ENCODE results near the gene NMBR.
"Not testable (repeated sequence)": the region's sequence is repeated elsewhere in the genome, so short reads cannot be mapped to it uniquely, and the experiment has no call there.

NMBR gene

DNA sequence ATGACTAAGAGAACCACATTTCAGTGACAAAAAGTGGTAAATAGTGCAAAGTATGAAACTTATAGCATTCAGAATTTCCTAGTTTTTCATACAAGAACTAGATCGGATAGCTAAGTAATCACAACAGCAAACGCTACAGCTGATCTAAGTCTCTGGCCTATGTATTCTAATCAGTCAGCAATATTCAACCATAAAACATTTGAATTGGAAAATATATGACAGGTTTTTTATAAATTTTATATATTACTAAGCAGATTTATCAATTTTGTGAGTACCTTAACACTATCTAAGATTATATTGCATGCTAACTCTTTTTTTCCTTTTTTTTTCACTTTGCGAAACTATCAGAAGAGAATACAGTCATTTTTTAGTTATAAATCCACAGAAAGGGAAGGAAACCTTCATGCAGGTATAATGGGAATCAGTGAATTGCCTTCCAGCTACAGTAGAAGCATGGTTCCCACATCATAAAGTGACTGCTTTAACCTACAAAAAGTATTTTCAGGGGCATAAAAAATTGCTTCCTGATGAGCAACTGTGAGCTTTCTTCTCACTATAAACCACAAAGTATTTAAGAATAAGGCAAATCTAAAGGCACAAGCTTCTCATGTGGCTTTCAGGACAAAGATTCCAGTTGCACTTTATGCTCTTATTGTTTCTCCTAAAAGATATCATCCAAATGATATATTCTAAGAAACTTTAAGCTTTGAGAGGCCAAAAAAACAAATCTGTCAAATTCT is 88.2 kb downstream of the NMBR start:
- DNase-seq, result no peak

DNA sequence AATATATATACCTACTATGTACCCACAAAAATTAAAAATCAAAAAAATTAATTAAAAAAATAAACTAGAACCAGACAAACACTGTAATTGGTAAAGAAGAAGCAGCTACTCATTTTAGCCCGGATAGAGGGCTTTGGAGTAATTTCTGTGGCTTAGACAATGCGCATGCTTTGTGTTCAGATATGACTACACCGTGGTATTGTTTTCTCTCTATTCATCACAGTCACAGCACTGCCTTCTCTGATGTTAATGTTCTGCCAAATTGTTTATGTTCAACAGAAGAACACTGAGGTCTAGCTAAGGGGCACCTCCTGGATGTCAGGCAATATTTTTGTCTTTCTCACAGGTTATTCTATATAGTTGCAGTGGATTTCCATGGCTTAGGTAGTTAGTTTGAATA is 91.7 kb downstream of the NMBR start:
- DNase-seq, result no peak

DNA sequence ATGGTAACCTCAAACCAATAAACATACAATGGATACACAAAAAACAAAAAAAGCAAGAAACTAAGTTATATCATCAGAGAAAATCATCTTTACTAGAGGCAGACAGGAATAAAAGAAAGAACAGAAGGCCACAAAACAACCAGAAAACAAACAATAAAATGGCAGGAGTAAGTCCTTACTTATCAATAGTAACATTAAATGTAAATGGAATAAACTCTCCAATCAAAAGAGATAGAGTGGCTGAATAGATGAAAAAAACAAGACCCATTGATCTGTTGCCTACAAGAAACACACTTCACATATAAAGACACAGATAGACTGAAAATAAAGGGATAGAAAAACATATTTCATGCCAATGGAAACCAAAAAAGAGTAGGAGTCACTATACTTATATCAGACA is 95.5 kb downstream of the NMBR start:
- DNase-seq, result no peak

DNA sequence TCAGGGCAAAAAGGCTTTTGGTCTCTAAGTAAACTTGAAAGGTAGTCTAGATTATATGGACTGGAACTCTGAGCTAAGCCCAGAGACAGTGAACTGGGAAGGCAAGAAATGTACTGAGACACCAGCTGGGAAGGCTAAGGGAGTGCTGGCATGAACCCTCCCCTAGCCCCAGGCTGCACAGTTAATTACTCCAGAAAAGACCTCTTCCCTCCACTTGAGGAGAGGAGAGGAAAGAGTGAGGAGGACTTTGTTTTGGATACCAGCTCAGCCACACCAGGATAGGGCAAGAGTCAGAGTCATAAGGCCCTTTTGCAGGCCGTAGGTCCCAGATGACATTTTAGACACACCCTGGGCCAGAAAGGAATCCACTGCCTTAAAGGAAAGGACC is 98.3 kb downstream of the NMBR start:
- no peak for DNase-seq

GRCh38 chr6:142047934-142048592 is 98.9 kb downstream of the NMBR start:
- peak in 4 of 56 donors; percentile 1 to 12 (median 6) for DNase-seq

GRCh38 chr6:142045380-142046278 is 101.3 kb downstream of the NMBR start:
- no peak for DNase-seq

- DNase-seq, result no peak
Observed at GRCh38 chr6:142035890-142036289, 111.0 kb downstream of the NMBR start.

GRCh38 chr6:142031035-142031434 is 115.9 kb downstream of the NMBR start:
- DNase-seq, result no peak

DNA sequence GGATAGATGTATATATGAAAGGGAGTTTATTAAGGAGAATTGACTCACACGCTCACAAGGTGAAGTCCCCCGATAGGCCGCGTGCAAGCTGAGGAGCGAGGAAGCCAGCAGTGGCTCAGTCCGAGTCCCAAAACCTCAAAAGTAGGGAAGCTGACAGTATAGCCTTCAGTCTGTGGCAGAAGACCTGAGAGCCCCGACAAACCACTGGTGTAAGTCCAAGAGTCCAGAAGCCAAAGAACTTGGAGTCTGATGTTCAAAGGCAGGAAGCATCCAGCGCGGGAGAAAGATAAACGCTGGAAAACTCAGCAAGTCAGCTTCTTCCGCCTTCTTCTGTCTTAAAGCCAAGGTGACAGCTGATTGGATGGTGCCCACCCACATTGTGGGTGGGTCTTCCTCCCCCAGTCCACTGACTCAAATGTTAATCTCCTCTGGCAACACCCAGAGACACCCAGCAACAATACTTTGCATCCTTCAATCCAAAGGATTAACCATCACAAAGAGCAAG is 116.8 kb downstream of the NMBR start:
- no peak for DNase-seq

DNA sequence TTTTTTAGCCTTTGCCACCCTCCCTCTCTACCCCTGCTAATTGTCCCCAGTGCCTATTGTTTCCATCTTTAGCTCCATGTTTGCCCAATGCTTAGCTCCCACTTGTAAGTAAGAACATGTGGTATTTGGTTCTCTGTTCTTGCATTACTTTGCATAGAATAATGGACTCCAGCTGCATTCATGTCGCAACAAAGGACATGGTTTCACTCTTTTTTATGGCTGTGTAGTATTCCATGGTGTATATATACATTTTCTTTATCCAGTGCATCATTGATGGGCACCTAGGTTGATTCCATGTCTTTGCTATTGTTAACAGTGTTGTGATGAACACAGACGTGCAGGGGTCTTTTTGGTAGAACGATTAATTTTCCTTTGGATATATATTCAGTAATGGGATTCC is 118.4 kb downstream of the NMBR start:
- no peak for DNase-seq

DNA sequence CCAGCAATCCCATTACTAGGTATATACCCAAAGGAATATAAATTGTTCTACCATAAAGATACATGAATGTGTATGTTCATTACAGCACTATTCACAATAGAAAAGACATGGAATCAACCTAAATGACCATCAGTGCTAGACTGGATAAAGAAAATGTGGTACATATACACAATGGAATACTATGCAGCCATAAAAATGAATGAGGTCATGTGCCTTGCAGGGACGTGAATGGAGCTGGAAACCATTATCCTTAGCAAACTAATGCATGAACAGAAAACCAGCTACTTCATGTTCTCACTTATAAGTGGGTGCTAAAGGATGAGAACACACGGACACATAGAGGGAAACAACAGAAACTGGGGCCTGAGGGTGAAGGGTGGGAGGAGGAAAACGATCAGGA is 119.1 kb downstream of the NMBR start:
- not testable (repeated sequence) for DNase-seq

- no peak for DNase-seq
Observed at GRCh38 chr6:142027074-142027473, 119.8 kb downstream of the NMBR start.

DNA sequence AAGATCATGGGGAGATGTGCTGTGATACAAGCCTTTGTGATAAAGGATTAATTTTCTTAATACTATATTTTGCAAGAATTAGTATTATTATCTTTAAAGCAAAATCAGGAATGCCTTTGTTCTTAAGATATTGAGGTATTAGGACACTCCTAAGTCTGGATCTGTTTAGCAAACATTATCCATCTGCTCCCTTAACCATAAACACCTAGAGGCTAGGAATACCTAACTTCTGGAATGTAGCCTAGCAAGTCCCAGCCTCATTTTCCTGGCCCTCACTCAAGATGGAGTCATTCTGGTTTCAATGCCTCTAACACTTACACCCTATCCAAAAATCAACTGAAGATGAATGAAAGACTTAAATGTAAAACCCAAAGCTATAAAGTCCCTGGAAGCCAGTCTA is 120.5 kb downstream of the NMBR start:
- no peak for DNase-seq

Data from nucleus accumbens (tissue), 56 donors.